GM18907 (cell line): ENCODE results near the gene MUC21.
"Not testable (repeated sequence)": the region's sequence is repeated elsewhere in the genome, so short reads cannot be mapped to it uniquely, and the experiment has no call there.

Experiments used
- ATAC-seq: cut with Tn5 transposase; IDR thresholded peaks from one replicate; pipeline ENCODE4 v1.9.1; 2021; ENCODE audit warnings: mild to moderate bottlenecking, moderate library complexity; ENCODE audit not compliant: unreplicated experiment

The MUC21 gene

GRCh38 chr6:31005249-31006020 is 21.9 kb downstream of the MUC21 start:
- no peak for ATAC-seq

GRCh38 chr6:31007694-31008093 is 24.2 kb downstream of the MUC21 start:
- ATAC-seq = no peak

GRCh38 chr6:31008165-31008564 is 24.6 kb downstream of the MUC21 start:
- ATAC-seq = no peak

GRCh38 chr6:31009731-31010130 is 26.2 kb downstream of the MUC21 start:
- no peak for ATAC-seq

- ATAC-seq = no peak
These were observed 27.0 kb downstream of the MUC21 start, which contains the start of gene MUC22 for GRCh38 chr6:31010393-31011060. TSS of gene MUC22 (plus strand) at chr6:31010474. CDS start at chr6:31010707, 233 bp downstream.

GRCh38 chr6:31011153-31011552 is 27.6 kb downstream of the MUC21 start:
- ATAC-seq = no peak

- ATAC-seq = no peak
These were observed 33.3 kb downstream of the MUC21 start for GRCh38 chr6:31016659-31017299.

- ATAC-seq = not testable (repeated sequence)
These were observed 33.9 kb downstream of the MUC21 start for GRCh38 chr6:31017436-31017835.

GRCh38 chr6:31020057-31020456 is 36.5 kb downstream of the MUC21 start:
- ATAC-seq = no peak

GRCh38 chr6:31020631-31021255 is 37.2 kb downstream of the MUC21 start:
- not testable (repeated sequence) for ATAC-seq

GRCh38 chr6:31021705-31022531 is 38.4 kb downstream of the MUC21 start:
- ATAC-seq = not testable (repeated sequence)

- ATAC-seq = no peak
These were observed 42.1 kb downstream of the MUC21 start for GRCh38 chr6:31025595-31025994.

GRCh38 chr6:31031095-31031494 is 47.6 kb downstream of the MUC21 start:
- ATAC-seq = no peak

- no peak for ATAC-seq
These were observed 49.6 kb downstream of the MUC21 start for GRCh38 chr6:31033075-31033474.

- no peak for ATAC-seq
These were observed 52.5 kb downstream of the MUC21 start for GRCh38 chr6:31035862-31036497.

GRCh38 chr6:31037169-31037568 is 53.7 kb downstream of the MUC21 start:
- ATAC-seq = no peak

- no peak for ATAC-seq
These were observed 54.2 kb downstream of the MUC21 start for GRCh38 chr6:31037682-31038081.

GRCh38 chr6:31038559-31038958 is 55.0 kb downstream of the MUC21 start:
- ATAC-seq = no peak
